ENCODE results near the gene ROCK2.

DNA sequence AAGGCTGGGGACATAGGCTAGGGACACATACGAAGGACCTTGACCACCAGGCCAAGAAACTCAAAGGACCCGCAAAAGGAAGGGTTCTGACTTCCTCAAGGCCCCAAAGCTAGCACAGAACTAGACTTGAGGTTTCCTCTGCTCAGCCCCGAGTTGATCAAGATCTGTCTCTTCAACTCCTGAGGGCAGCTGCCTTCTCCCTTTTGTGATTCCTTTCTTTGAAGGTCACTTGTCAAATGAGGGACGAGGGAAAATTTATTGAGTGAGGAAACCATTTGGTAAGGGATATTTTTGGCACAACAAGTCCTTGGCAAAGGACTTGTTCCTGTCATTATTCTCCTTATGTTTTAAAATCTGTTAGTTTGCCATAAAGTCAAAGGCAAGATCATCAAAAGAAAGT is 12.3 kb upstream of the ROCK2 start:
- TF ChIP-seq MEIS1 (CRISPR knock-in tag; IDR thresholded peaks at IDR 0.05; ENCODE audit: borderline replicate concordance), result no peak
- no peak for TF ChIP-seq ZBTB8A (tag by site-specific recombination; IDR thresholded peaks at IDR 0.05)
- TF ChIP-seq, protein P1, sequence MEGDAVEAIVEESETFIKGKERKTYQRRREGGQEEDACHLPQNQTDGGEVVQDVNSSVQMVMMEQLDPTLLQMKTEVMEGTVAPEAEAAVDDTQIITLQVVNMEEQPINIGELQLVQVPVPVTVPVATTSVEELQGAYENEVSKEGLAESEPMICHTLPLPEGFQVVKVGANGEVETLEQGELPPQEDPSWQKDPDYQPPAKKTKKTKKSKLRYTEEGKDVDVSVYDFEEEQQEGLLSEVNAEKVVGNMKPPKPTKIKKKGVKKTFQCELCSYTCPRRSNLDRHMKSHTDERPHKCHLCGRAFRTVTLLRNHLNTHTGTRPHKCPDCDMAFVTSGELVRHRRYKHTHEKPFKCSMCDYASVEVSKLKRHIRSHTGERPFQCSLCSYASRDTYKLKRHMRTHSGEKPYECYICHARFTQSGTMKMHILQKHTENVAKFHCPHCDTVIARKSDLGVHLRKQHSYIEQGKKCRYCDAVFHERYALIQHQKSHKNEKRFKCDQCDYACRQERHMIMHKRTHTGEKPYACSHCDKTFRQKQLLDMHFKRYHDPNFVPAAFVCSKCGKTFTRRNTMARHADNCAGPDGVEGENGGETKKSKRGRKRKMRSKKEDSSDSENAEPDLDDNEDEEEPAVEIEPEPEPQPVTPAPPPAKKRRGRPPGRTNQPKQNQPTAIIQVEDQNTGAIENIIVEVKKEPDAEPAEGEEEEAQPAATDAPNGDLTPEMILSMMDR (tag by site-specific recombination; IDR thresholded peaks at IDR 0.05), result no peak
- no peak for TF ChIP-seq PBX3 (CRISPR knock-in tag; IDR thresholded peaks at IDR 0.05)
- TF ChIP-seq, protein P2, sequence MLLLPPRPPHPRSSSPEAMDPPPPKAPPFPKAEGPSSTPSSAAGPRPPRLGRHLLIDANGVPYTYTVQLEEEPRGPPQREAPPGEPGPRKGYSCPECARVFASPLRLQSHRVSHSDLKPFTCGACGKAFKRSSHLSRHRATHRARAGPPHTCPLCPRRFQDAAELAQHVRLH (tag by site-specific recombination; IDR thresholded peaks at IDR 0.05), result no peak

All from HEK293 (cell line).